SK-N-SH (cell line): ENCODE results near the gene AHR. TPM values are rescaled to one million over a fixed set of nuclear protein-coding genes. Genes with fewer than 3 reads are reported as not detected.
A peak's percentile ranks its signal among the peaks of the same experiment; 100 is the strongest.

Source experiments
- CTCF ChIA-PET: fragments of 300-600, 350-600 bp; formaldehyde crosslinking; extraction: SDS; loops from one replicate; lab custom pipeline; 2021; lab: Yijun Ruan, JAX
- POLR2A ChIA-PET: fragments of 350-600 bp; sonication (Branson Sonifier 250); formaldehyde crosslinking; extraction: SDS; loops from one replicate; lab custom pipeline; 2020; ENCODE audit warnings: antibody characterized with exemption, inconsistent platforms; lab: Yijun Ruan, JAX
- DNase-seq: peaks from one replicate; pipeline ENCODE4 v3.0.0; 2012
- H2AFZ ChIP-seq: fragments of 200-600 bp; sonication (generic); 2 replicates; pipeline ENCODE4 v1.8.1; 2016; ENCODE audit warnings: antibody characterized with exemption, mild to moderate bottlenecking, low read depth
- H3F3A ChIP-seq: fragments of 200-600 bp; sonication (generic); replicated peaks from 2 replicates; pipeline ENCODE3; 2016; ENCODE audit warnings: antibody characterized with exemption, mild to moderate bottlenecking; ENCODE audit not compliant: insufficient read depth
- H3K27ac ChIP-seq, 2 experiments: fragments of 200-500 bp in 1 of 2; fragments of 200-600 bp in 1 of 2; sonication (Bioruptor generic) in 1 of 2; sonication (generic), shearing (Covaris generic) in 1 of 2; 2 replicates each; pipeline versions ENCODE4 v1.5.1 to v1.6.1; 2014 to 2016; ENCODE audit warnings: low read depth in 2 of 2, inconsistent platforms in 1 of 2, low read length in 1 of 2, mild to moderate bottlenecking in 1 of 2, mixed read lengths in 1 of 2
- H3K27me3 ChIP-seq: fragments of 200-600 bp; sonication (generic), shearing (Covaris generic); 2 replicates; pipeline ENCODE4 v1.6.1; 2016; ENCODE audit warnings: mixed run types; ENCODE audit not compliant: insufficient read depth
- H3K36me3 ChIP-seq, 2 experiments: fragments of 200-500 bp in 1 of 2; fragments of 200-600 bp in 1 of 2; sonication (Bioruptor generic) in 1 of 2; sonication (generic) in 1 of 2; replicated peaks in 1 of 2; 2 replicates each; pipeline versions ENCODE3 to v1.5.1; 2014 to 2016; ENCODE audit warnings: low read length in 1 of 2, mild to moderate bottlenecking in 1 of 2; ENCODE audit not compliant: insufficient read depth in 2 of 2, control insufficient read depth in 1 of 2
- H3K4me1 ChIP-seq, 2 experiments: fragments of 200-500 bp in 1 of 2; fragments of 200-600 bp in 1 of 2; sonication (Bioruptor generic) in 1 of 2; sonication (generic), shearing (Covaris generic) in 1 of 2; 2 replicates each; pipeline versions ENCODE4 v1.5.1 to v1.6.1; 2014 to 2016; ENCODE audit warnings: low read depth in 1 of 2, low read length in 1 of 2, mixed run types in 1 of 2; ENCODE audit not compliant: insufficient read depth in 2 of 2, control insufficient read depth in 1 of 2
- H3K4me2 ChIP-seq: fragments of 200-600 bp; sonication (generic), shearing (Covaris generic); 2 replicates; pipeline ENCODE4 v1.6.1; 2017; ENCODE audit warnings: mixed run types
- H3K4me3 ChIP-seq, 2 experiments: fragments of 200-500 bp in 1 of 2; fragments of 200-600 bp in 1 of 2; sonication (Bioruptor generic) in 1 of 2; sonication (generic), shearing (Covaris generic) in 1 of 2; 2 replicates each; pipeline versions ENCODE4 v1.5.1 to v1.8.1; 2014 to 2016; ENCODE audit warnings: low read depth in 2 of 2, inconsistent platforms in 1 of 2, low read length in 1 of 2, mild to moderate bottlenecking in 1 of 2, mixed read lengths in 1 of 2, moderate library complexity in 1 of 2
- H3K79me2 ChIP-seq: fragments of 200-600 bp; sonication (generic); 2 replicates; pipeline ENCODE4 v1.8.1; 2017; ENCODE audit warnings: mild to moderate bottlenecking; ENCODE audit not compliant: insufficient read depth
- H3K9ac ChIP-seq: fragments of 200-600 bp; sonication (generic); 2 replicates; pipeline ENCODE4 v1.6.1; 2017; ENCODE audit warnings: mixed run types
- H3K9me2 ChIP-seq: fragments of 200-600 bp; sonication (generic); 2 replicates; pipeline ENCODE4 v1.6.1; 2017; ENCODE audit warnings: mixed run types
- H3K9me3 ChIP-seq: fragments of 200-600 bp; sonication (generic); 2 replicates; pipeline ENCODE4 v1.6.1; 2017; ENCODE audit warnings: mixed run types, mild to moderate bottlenecking, moderate library complexity
- H4K20me1 ChIP-seq: fragments of 200-600 bp; sonication (generic); 2 replicates; pipeline ENCODE4 v1.6.1; 2017; ENCODE audit warnings: mild to moderate bottlenecking, mixed run types; ENCODE audit not compliant: insufficient read depth
- CTCF ChIP-seq: fragments of 200-600 bp; sonication (generic); IDR thresholded peaks from 2 replicates; pipeline ENCODE4 v1.6.1; 2017; ENCODE audit warnings: antibody characterized with exemption, mild to moderate bottlenecking, moderate library complexity
- ELF1 ChIP-seq: IDR thresholded peaks from 2 replicates; pipeline ENCODE4 v1.4.0; 2012
- FOSL2 ChIP-seq: IDR thresholded peaks from 2 replicates; pipeline ENCODE4 v1.4.0; 2012; ENCODE audit warnings: low read depth, mild to moderate bottlenecking, moderate library complexity, borderline replicate concordance
- FOXJ3 ChIP-seq: sonication (generic); formaldehyde crosslinking; IDR thresholded peaks from 2 replicates; pipeline ENCODE4 v1.5.1; 2020; ENCODE audit warnings: mild to moderate bottlenecking, missing genetic modification reagents
- FOXM1 ChIP-seq: IDR thresholded peaks from 2 replicates; pipeline ENCODE4 v1.4.0; 2012; ENCODE audit warnings: low read depth, mild to moderate bottlenecking
- GATA2 ChIP-seq: sonication (generic); formaldehyde crosslinking; IDR thresholded peaks from 2 replicates; pipeline ENCODE4 v1.5.0; 2020; ENCODE audit warnings: mild to moderate bottlenecking, missing genetic modification reagents
- JUND ChIP-seq: IDR thresholded peaks from 2 replicates; pipeline ENCODE4 v1.4.0; 2012
- MAX ChIP-seq: IDR thresholded peaks from 2 replicates; pipeline ENCODE4 v1.4.0; 2012; ENCODE audit warnings: low read depth
- MEF2A ChIP-seq: IDR thresholded peaks from 2 replicates; pipeline ENCODE4 v1.4.0; 2012; ENCODE audit warnings: low read depth, borderline replicate concordance
- NFIC ChIP-seq: IDR thresholded peaks from 2 replicates; pipeline ENCODE4 v1.4.0; 2012; ENCODE audit warnings: borderline replicate concordance
- RAD21 ChIP-seq: IDR thresholded peaks from 2 replicates; pipeline ENCODE4 v1.6.1; 2012; ENCODE audit warnings: mild to moderate bottlenecking, low read length
- RCOR1 ChIP-seq: fragments of 150-350 bp; IDR thresholded peaks from 2 replicates; pipeline ENCODE4 v1.6.1; 2017; ENCODE audit warnings: antibody characterized with exemption, low read length
- REST ChIP-seq: IDR thresholded peaks from 2 replicates; pipeline ENCODE4 v1.6.1; 2012; ENCODE audit warnings: mild to moderate bottlenecking, low read depth, low read length, moderate library complexity
- RXRA ChIP-seq: IDR thresholded peaks from 2 replicates; pipeline ENCODE4 v1.4.0; 2012; ENCODE audit warnings: low read depth, mild to moderate bottlenecking, borderline replicate concordance
- SIN3A ChIP-seq: IDR thresholded peaks from 2 replicates; pipeline ENCODE4 v1.6.1; 2012; ENCODE audit warnings: low read depth, mild to moderate bottlenecking, low read length, moderate library complexity, borderline replicate concordance
- TAF1 ChIP-seq: IDR thresholded peaks from 2 replicates; pipeline ENCODE4 v1.6.1; 2012; ENCODE audit warnings: low read depth, mild to moderate bottlenecking, low read length, moderate library complexity, borderline replicate concordance
- TCF12 ChIP-seq: IDR thresholded peaks from 2 replicates; pipeline ENCODE4 v1.4.0; 2012
- TEAD4 ChIP-seq: IDR thresholded peaks from 2 replicates; pipeline ENCODE4 v1.4.0; 2012; ENCODE audit warnings: mild to moderate bottlenecking, borderline replicate concordance; ENCODE audit not compliant: insufficient read depth
- USF2 ChIP-seq: fragments of 150-350 bp; IDR thresholded peaks from 2 replicates; pipeline ENCODE4 v1.6.1; 2017; ENCODE audit warnings: antibody characterized with exemption, low read length, low read depth, borderline replicate concordance
- WGBS: methylation state at CpG from one replicate; pipeline ENCODE4 v1.1.6; 2017; ENCODE audit warnings: low lambda C conversion rate; 5-methylcytosine and 5-hydroxymethylcytosine counted together
- polyA plus RNA-seq, 3 experiments: library from polyadenylated mRNA; depleted of rRNA; stranded (reverse); fragments of >200 nt; gene quantifications; 2 replicates each; pipeline ENCODE4 v1.2.3, GENCODE V29; 2012
- TF ChIP-seq, protein P1 (sequence below): IDR thresholded peaks from 2 replicates; pipeline ENCODE4; 2012
- TF ChIP-seq, protein P2 (sequence below): fragments of 150-350 bp; IDR thresholded peaks from 2 replicates; pipeline ENCODE4 v1.6.1; 2016; ENCODE audit warnings: mild to moderate bottlenecking, low read depth, low read length

Gene AHR
- polyA plus RNA-seq, 1 of the 3 experiments (the other 2 are of a cell fraction): not detected

- no peak for DNase-seq
- Histone ChIP-seq H3K27ac (no peak overlapping the region), H2AFZ (no peak overlapping the region), H3K4me1 (peaks cover 0 to 18% of the 10 kb centered on the region in 2 experiments; a peak in 3 of 4 replicates), H3K9ac (no peak overlapping the region), H3F3A (peaks cover 18% of the 10 kb centered on the region), H3K36me3 (no peaks in the 10 kb centered on the region), H4K20me1 (no peaks in the 10 kb centered on the region), H3K4me2 (no peak overlapping the region), H3K4me3 (no peak overlapping the region), H3K79me2 (no peaks in the 10 kb centered on the region), H3K9me3 (no peaks in the 10 kb centered on the region), H3K9me2 (no peaks in the 10 kb centered on the region), H3K27me3 (peaks cover 6% of the 10 kb centered on the region; the same call in 1 of the 2 replicates)
- 30% methylated on average over 5 of the region's 5 CpGs for WGBS
- POLR2A ChIA-PET: no interaction called here
- CTCF ChIA-PET: no interaction called here
- TF ChIP-seq REST (peak; percentile 47; the same call in 1 of the 2 replicates), JUND (no peak)
Measured at GRCh38 chr7:17374654-17375053, 76.2 kb downstream of the AHR start.

- TF ChIP-seq MEF2A: no peak
- TF ChIP-seq MAX: no peak
- TF ChIP-seq GATA2: no peak
- no peak for TF ChIP-seq TEAD4
- TF ChIP-seq FOXJ3 (CRISPR knock-in tag): no peak
- no peak for TF ChIP-seq CTCF
- no peak for TF ChIP-seq RXRA
- TF ChIP-seq RAD21: no peak
- TF ChIP-seq SIN3A: no peak
- no peak for TF ChIP-seq RCOR1
- TF ChIP-seq TAF1: no peak
- TF ChIP-seq FOXM1: no peak
- TF ChIP-seq ELF1: no peak
- TF ChIP-seq, protein P1, sequence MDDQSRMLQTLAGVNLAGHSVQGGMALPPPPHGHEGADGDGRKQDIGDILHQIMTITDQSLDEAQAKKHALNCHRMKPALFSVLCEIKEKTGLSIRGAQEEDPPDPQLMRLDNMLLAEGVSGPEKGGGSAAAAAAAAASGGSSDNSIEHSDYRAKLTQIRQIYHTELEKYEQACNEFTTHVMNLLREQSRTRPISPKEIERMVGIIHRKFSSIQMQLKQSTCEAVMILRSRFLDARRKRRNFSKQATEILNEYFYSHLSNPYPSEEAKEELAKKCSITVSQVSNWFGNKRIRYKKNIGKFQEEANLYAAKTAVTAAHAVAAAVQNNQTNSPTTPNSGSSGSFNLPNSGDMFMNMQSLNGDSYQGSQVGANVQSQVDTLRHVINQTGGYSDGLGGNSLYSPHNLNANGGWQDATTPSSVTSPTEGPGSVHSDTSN: no peak
- TF ChIP-seq TCF12: no peak
- TF ChIP-seq NFIC: no peak
- no peak for TF ChIP-seq FOSL2
- TF ChIP-seq, protein P2, sequence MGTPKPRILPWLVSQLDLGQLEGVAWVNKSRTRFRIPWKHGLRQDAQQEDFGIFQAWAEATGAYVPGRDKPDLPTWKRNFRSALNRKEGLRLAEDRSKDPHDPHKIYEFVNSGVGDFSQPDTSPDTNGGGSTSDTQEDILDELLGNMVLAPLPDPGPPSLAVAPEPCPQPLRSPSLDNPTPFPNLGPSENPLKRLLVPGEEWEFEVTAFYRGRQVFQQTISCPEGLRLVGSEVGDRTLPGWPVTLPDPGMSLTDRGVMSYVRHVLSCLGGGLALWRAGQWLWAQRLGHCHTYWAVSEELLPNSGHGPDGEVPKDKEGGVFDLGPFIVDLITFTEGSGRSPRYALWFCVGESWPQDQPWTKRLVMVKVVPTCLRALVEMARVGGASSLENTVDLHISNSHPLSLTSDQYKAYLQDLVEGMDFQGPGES: no peak
- TF ChIP-seq USF2: no peak
- Histone ChIP-seq H3K27ac (no peak overlapping the region), H3K9me3 (no peaks in the 10 kb centered on the region), H3K36me3 (no peaks in the 10 kb centered on the region), H3K27me3 (peaks cover 7% of the 10 kb centered on the region; the same call in 1 of the 2 replicates), H3K4me2 (no peak overlapping the region), H3K79me2 (no peaks in the 10 kb centered on the region), H3K9ac (no peak overlapping the region), H3K4me3 (no peak overlapping the region), H2AFZ (no peak overlapping the region), H4K20me1 (no peaks in the 10 kb centered on the region), H3K4me1 (peaks cover 0 to 10% of the 10 kb centered on the region in 2 experiments; a peak in 2 of 4 replicates), H3F3A (peaks cover 10% of the 10 kb centered on the region), H3K9me2 (no peaks in the 10 kb centered on the region)
- DNase-seq: no peak
- ChIA-PET POLR2A (no interaction called here), CTCF (no interaction called here)
- 20% methylated on average over 1 of the region's 1 CpG for WGBS
Measured at GRCh38 chr7:17376595-17376994, 78.1 kb downstream of the AHR start.
